Activated CD4-positive, alpha-beta T cell treated with anti-CD3 and anti-CD28 coated beads for 36 hours (primary cell): Measurements from ENCODE around the gene SMOC1. TPM values are rescaled to one million over a fixed set of nuclear protein-coding genes. Genes with fewer than 3 reads are reported as not detected.

Experiments
- ATAC-seq: fragments of 200-7000 bp; cut with Tn5 transposase; one replicate; pipeline ENCODE4 v1.10.0; 2021; ENCODE audit warnings: mild to moderate bottlenecking, moderate library complexity
- CTCF ChIA-PET: fragments of 350-600 bp; sonication (Branson Sonifier 250); formaldehyde crosslinking; loops from one replicate; lab custom pipeline; 2021; ENCODE audit warnings: antibody characterized with exemption; lab: Charles Lee
- POLR2A ChIA-PET: fragments of 350-600 bp; sonication (Branson Sonifier 250); formaldehyde crosslinking; loops from one replicate; lab custom pipeline; 2021; ENCODE audit warnings: antibody characterized with exemption, inconsistent platforms; lab: Charles Lee
- DNase-seq: peaks from one replicate; pipeline ENCODE4 v3.0.0-alpha.2; 2020
- H3K27ac Mint-ChIP-seq: one replicate; pipeline ENCODE4 v1.8.0; 2021; ENCODE audit warnings: mixed read lengths
- H3K27me3 Mint-ChIP-seq: one replicate; pipeline ENCODE4 v1.8.0; 2021; ENCODE audit warnings: mixed read lengths
- H3K36me3 Mint-ChIP-seq: one replicate; pipeline ENCODE4 v1.8.0; 2021; ENCODE audit warnings: low read depth, mixed read lengths
- H3K4me1 Mint-ChIP-seq: one replicate; pipeline ENCODE4 v1.8.0; 2021; ENCODE audit warnings: mixed read lengths
- H3K4me3 Mint-ChIP-seq: one replicate; pipeline ENCODE4 v1.8.0; 2021; ENCODE audit warnings: mild to moderate bottlenecking, moderate library complexity, mixed read lengths
- H3K9me3 Mint-ChIP-seq: one replicate; pipeline ENCODE4 v1.8.0; 2021; ENCODE audit warnings: low read depth, mixed read lengths
- intact Hi-C, 2 experiments: fragments of 100-400 bp; cut with DNase I in 1 of 2; cut with micrococcal nuclease in 1 of 2; formaldehyde crosslinking; loops; one replicate each; pipeline versions ENCODE4 v1.14.2 to v1.15.1; 2022 to 2024; cut with DNase I, micrococcal nuclease
- total RNA-seq, 2 experiments: library from RNA; stranded (reverse); gene quantifications; one replicate each; pipeline ENCODE4 v1.2.3, GENCODE V29; 2021

Gene SMOC1
- total RNA-seq, 2 experiments from 2014 or later, result not detected

DNA sequence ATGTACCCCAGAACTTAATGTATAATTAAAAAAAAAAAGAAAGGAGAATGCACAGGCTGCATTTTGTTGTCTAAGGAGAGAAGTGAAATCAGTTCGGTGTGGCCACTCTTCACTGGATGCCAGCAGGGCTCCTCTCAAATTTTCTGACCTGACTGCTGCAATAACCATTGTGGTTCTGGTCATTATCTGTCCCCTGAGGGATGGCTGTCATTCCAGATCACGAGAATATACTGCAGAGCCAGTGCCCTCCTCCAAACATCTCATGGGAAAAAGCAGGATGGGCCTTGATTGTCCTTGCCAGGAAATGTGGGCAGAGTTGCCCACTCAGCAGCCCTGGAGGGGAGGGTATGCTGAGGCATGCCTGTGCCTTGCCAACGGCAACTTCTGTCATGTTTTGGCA, 170.4 kb downstream of the SMOC1 start:
- no peaks in the 10 kb centered on the region for H3K9me3 Mint-ChIP-seq
- H3K4me3 Mint-ChIP-seq, result no peak overlapping the region
- ChIA-PET POLR2A (no interaction called here), CTCF (no interaction called here)
- no peak overlapping the region for H3K27ac Mint-ChIP-seq
- H3K36me3 Mint-ChIP-seq, result no peaks in the 10 kb centered on the region
- H3K27me3 Mint-ChIP-seq, result peaks cover 8% of the 10 kb centered on the region
- DNase-seq, result no peak
- intact Hi-C loops, result no loop called here
- peaks cover 4% of the 10 kb centered on the region for H3K4me1 Mint-ChIP-seq
- ATAC-seq, result no peak

DNA sequence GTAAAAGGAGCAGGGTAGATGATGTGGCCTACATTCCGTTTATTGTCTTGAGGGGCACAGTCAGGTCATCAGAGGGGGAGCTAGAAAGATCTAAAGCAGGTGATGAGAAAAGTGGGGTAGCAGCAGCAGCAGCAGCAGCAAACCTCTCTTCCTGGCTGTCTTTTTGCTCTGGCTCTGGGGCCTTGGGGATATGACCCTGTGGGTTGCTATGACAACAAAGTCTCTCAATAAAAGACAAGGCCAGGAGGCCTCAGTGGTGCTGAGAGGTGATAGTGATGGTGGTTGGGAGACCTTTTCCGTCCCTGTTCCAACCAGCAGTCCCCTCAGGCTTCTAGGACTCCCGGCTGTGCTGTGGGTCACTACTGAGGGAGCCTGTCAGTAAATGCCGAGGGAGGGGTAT, 170.9 kb downstream of the SMOC1 start:
- ChIA-PET POLR2A (no interaction called here), CTCF (no interaction called here)
- Mint-ChIP-seq H3K4me1 (peaks cover 4% of the 10 kb centered on the region), H3K36me3 (no peaks in the 10 kb centered on the region), H3K27me3 (peaks cover 5% of the 10 kb centered on the region), H3K4me3 (no peak overlapping the region), H3K27ac (no peak overlapping the region), H3K9me3 (no peaks in the 10 kb centered on the region)
- intact Hi-C loops, result no loop called here
- ATAC-seq (no peak), DNase-seq (no peak)

GRCh38 chr14:70052990-70053389, 173.8 kb downstream of the SMOC1 start:
- CTCF ChIA-PET, result interaction anchor here (0.6 to 1.2 kb wide), 4 partner anchors 19 to 1742 kb away, joined by 3 to 5 read pairs (median 4); no protein-coding TSS in a partner anchor
- no peaks in the 10 kb centered on the region for H3K36me3 Mint-ChIP-seq
- POLR2A ChIA-PET, result interaction anchor here (0.6 kb wide), 1 partner anchor 24 kb away, joined by 4 read pairs; no protein-coding TSS in a partner anchor
- DNase-seq (peak; percentile 48), ATAC-seq (no peak)
- intact Hi-C loops, result no loop called here
- H3K27me3 Mint-ChIP-seq, result peaks cover 7% of the 10 kb centered on the region
- H3K4me3 Mint-ChIP-seq, result no peak overlapping the region
- peaks cover 4% of the 10 kb centered on the region for H3K4me1 Mint-ChIP-seq
- H3K27ac Mint-ChIP-seq, result no peak overlapping the region
- H3K9me3 Mint-ChIP-seq, result no peaks in the 10 kb centered on the region

DNA sequence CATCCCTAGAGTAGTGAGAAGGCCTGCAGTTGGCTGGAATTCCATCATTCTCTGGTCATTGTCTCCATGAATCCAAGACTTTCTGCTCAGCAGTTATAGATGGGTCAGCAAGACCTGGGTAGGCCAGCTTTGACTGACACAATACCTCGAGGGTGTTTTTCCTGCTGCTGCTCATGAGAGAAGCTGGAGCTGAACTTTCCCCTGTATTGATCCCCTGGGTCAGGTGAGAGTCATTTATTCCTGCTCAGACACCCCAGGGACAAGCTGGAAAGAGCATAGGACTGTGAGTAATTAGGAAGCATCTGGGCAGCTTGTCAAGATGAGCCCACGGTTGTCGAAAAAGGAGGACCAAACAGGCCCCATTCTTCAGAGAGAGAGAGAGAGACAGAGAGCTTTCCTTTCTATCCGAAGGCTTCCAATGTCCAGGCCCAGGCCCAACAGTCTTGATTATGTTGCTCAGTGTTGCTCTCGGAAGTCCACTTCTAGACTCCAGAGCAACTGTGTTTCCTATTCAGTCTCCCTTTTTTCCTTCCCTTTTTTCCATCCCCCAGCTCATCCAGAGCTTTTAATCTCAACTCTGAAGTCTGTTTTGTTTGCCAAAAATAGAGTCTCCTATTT, 178.4 kb downstream of the SMOC1 start:
- peaks cover under 1% of the 10 kb centered on the region for H3K4me1 Mint-ChIP-seq
- intact Hi-C loops, result no loop called here
- ATAC-seq (no peak), DNase-seq (no peak)
- no peak overlapping the region for H3K4me3 Mint-ChIP-seq
- no peaks in the 10 kb centered on the region for H3K9me3 Mint-ChIP-seq
- no peaks in the 10 kb centered on the region for H3K36me3 Mint-ChIP-seq
- ChIA-PET CTCF (interaction anchor here (1.3 to 1.5 kb wide), 3 partner anchors 16 to 30 kb away, joined by 3 to 7 read pairs (median 4); no protein-coding TSS in a partner anchor), POLR2A (no interaction called here)
- H3K27me3 Mint-ChIP-seq, result peaks cover 14% of the 10 kb centered on the region
- H3K27ac Mint-ChIP-seq, result no peak overlapping the region

DNA sequence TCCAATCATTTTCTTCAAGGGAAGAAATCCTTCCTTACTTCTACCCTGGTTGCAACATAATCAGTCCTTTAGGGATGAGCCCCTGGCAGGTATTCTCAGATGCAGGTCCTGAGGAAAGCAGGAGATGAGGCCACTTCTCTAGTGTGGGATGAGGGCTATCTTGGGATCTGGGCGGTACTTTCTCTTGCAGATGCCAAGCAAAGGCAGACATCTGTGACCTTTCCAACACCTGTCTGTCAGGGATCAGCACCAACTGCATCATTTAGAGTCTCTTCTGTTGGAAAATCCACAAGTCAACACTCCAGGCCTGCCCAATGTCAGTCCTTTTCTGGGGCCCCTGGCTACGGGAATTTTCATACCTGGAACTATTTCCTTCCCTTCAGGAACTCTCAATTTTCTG, 180.3 kb downstream of the SMOC1 start:
- no peaks in the 10 kb centered on the region for H3K36me3 Mint-ChIP-seq
- POLR2A ChIA-PET, result no interaction called here
- no peak overlapping the region for H3K27ac Mint-ChIP-seq
- H3K4me1 Mint-ChIP-seq, result no peaks in the 10 kb centered on the region
- no peak overlapping the region for H3K4me3 Mint-ChIP-seq
- CTCF ChIA-PET, result no interaction called here
- no peak for ATAC-seq
- DNase-seq, result no peak
- no peaks in the 10 kb centered on the region for H3K9me3 Mint-ChIP-seq
- intact Hi-C loops, result no loop called here
- H3K27me3 Mint-ChIP-seq, result peaks cover 21% of the 10 kb centered on the region

- no peak overlapping the region for H3K4me3 Mint-ChIP-seq
- peaks cover 19% of the 10 kb centered on the region for H3K27me3 Mint-ChIP-seq
- no peaks in the 10 kb centered on the region for H3K9me3 Mint-ChIP-seq
- ChIA-PET POLR2A (no interaction called here), CTCF (no interaction called here)
- DNase-seq (no peak), ATAC-seq (no peak)
- intact Hi-C loops, result no loop called here
- no peaks in the 10 kb centered on the region for H3K4me1 Mint-ChIP-seq
- no peak overlapping the region for H3K27ac Mint-ChIP-seq
- H3K36me3 Mint-ChIP-seq, result no peaks in the 10 kb centered on the region
These were observed 181.9 kb downstream of the SMOC1 start for GRCh38 chr14:70061108-70061507.

- no peak for DNase-seq
- Mint-ChIP-seq H3K4me1 (no peaks in the 10 kb centered on the region), H3K4me3 (no peak overlapping the region), H3K27me3 (peaks cover 13% of the 10 kb centered on the region), H3K9me3 (no peaks in the 10 kb centered on the region), H3K36me3 (no peaks in the 10 kb centered on the region), H3K27ac (no peak overlapping the region)
- no peak for ATAC-seq
- ChIA-PET CTCF (interaction anchor here (0.7 to 1.3 kb wide), 3 partner anchors 10 to 836 kb away, joined by 3 to 4 read pairs (median 3); no protein-coding TSS in a partner anchor), POLR2A (no interaction called here)
- intact Hi-C loops, result no loop called here
These were observed 185.1 kb downstream of the SMOC1 start for GRCh38 chr14:70064136-70064865.

DNA sequence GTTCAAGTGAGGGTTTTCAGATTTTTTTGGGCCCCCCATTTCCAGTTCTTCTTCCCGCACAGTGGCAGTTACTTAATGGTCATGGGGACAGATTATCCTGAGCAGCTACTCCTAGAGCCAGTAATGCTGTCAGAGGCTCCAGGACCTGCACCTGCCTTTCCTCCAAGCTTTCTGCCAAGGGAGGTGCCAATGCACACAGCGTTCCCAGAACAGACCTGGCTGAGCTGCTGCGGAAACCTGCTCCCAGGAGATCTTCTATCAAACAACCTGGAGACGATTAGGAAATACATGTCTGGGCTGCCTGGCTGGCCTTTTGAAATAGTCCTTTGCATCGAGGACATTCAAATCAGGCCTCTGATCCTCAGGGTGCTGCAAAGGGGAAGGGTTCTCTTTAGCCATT, 188.6 kb downstream of the SMOC1 start:
- ChIA-PET CTCF (interaction anchor here (0.8 to 1.6 kb wide), 3 partner anchors 11 to 291 kb away, joined by 3 read pairs; no protein-coding TSS in a partner anchor), POLR2A (no interaction called here)
- no peak overlapping the region for H3K4me3 Mint-ChIP-seq

DNA sequence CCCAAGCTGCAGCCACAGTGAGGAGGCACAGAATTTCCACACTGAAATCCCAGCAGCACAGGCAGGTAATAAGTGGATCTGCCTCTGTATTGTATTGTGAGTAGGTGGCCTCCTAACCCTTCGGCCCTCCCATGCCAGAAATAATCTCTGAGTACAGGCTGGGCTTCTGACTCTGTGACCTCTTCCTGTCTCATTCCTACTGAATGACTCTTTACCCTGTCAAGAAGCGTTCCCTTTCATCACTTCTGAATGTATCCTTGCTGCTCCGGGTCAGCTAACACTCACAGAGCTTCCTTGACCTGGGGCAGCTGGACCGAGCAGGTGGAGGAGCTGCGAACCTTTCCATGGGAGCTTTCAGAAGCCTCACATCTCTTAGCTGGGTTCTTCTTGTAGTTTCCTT, 190.0 kb downstream of the SMOC1 start:
- Mint-ChIP-seq H3K4me1 (no peaks in the 10 kb centered on the region), H3K9me3 (no peaks in the 10 kb centered on the region), H3K27me3 (peaks cover 7% of the 10 kb centered on the region), H3K36me3 (no peaks in the 10 kb centered on the region), H3K27ac (no peak overlapping the region), H3K4me3 (no peak overlapping the region)
- no peak for DNase-seq
- intact Hi-C loops, result no loop called here
- ChIA-PET CTCF (interaction anchor here (1.6 kb wide), 1 partner anchor 290 kb away, joined by 3 read pairs; no protein-coding TSS in a partner anchor), POLR2A (no interaction called here)
- ATAC-seq, result no peak

More for the DNA sequence above, 188.6 kb downstream of the SMOC1 start:
- intact Hi-C loops, result no loop called here
- H3K27ac Mint-ChIP-seq, result no peak overlapping the region
- ATAC-seq (no peak), DNase-seq (no peak)
- no peaks in the 10 kb centered on the region for H3K36me3 Mint-ChIP-seq
- no peaks in the 10 kb centered on the region for H3K4me1 Mint-ChIP-seq
- peaks cover 12% of the 10 kb centered on the region for H3K27me3 Mint-ChIP-seq
- no peaks in the 10 kb centered on the region for H3K9me3 Mint-ChIP-seq

DNA sequence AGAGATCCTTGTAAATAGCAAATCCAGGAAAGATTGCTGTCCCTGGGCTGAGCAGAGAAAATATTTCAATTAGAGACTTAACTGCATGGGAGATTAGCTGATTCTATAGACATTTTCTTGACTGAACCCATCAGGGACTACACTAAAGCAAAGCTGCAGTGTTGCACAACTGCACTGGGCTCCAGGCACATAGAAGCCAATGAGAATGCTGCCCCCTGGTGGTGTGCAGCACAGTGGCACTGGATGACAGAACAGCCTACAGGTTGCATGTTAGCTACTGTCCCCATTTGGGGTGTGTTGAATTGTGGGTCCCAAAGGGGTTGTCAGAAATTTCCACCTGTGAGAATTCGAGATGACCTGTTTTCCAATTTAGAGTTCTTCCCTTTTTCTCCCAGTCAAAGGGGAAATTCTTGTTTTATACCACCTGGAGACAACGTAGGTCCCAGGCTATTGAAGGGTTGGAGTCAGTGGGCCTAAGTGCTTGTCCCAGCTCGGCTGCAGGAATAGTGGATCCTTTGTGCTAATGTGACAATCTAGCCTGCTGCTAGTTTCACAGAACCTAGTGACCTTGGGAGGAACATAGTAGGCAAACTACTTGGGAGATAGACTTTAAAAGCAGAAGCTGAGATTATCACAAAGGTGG, 194.8 kb downstream of the SMOC1 start:
- peak; percentile 81 for DNase-seq
- Mint-ChIP-seq H3K36me3 (no peaks in the 10 kb centered on the region), H3K4me3 (no peak overlapping the region), H3K27me3 (peaks cover 9% of the 10 kb centered on the region), H3K4me1 (no peaks in the 10 kb centered on the region), H3K27ac (no peak overlapping the region), H3K9me3 (no peaks in the 10 kb centered on the region)
- peak; percentile 73 for ATAC-seq
- intact Hi-C loops, result loop anchor here (1.0 to 5.0 kb wide), 2 partner anchors 256 to 342 kb away; no protein-coding TSS in a partner anchor
- CTCF ChIA-PET, result interaction anchor here (0.6 to 2.7 kb wide), 24 partner anchors 8 to 1070 kb away, joined by 3 to 20 read pairs (median 4); no protein-coding TSS in a partner anchor
- POLR2A ChIA-PET, result no interaction called here

GRCh38 chr14:70077005-70077404, 197.8 kb downstream of the SMOC1 start:
- peaks cover 12% of the 10 kb centered on the region for H3K27me3 Mint-ChIP-seq
- DNase-seq, result no peak
- H3K36me3 Mint-ChIP-seq, result no peaks in the 10 kb centered on the region
- intact Hi-C loops, result no loop called here
- no peaks in the 10 kb centered on the region for H3K9me3 Mint-ChIP-seq
- H3K4me1 Mint-ChIP-seq, result no peaks in the 10 kb centered on the region
- POLR2A ChIA-PET, result no interaction called here
- CTCF ChIA-PET, result no interaction called here
- no peak for ATAC-seq
- no peak overlapping the region for H3K4me3 Mint-ChIP-seq
- H3K27ac Mint-ChIP-seq, result no peak overlapping the region
